Sigmoid colon (tissue), 7 donors: Measurements from ENCODE around the gene UBE3C. TPM values are rescaled to one million over a fixed set of nuclear protein-coding genes. Genes with fewer than 3 reads are reported as not detected.
"Not testable (repeated sequence)": the region's sequence is repeated elsewhere in the genome, so short reads cannot be mapped to it uniquely, and the experiment has no call there.

Experiments
- DNase-seq: peaks from one replicate; pipeline ENCODE4 v3.0.0-alpha.2; 2019
- H3K27ac ChIP-seq, 4 donors: fragments of 200-600 bp; sonication (generic); one replicate each; pipeline ENCODE4 v1.5.1; 2016 to 2019; ENCODE audit warnings: mild to moderate bottlenecking in 1 of 4
- H3K27me3 ChIP-seq, 3 donors: fragments of 200-600 bp; sonication (generic); one replicate each; pipeline ENCODE4 v1.5.1; 2019; ENCODE audit warnings: mild to moderate bottlenecking in 1 of 3
- H3K36me3 ChIP-seq, 4 donors: fragments of 200-600 bp; sonication (generic); one replicate each; pipeline ENCODE4 v1.5.1; 2016 to 2019
- H3K4me1 ChIP-seq, 4 donors: fragments of 200-600 bp; sonication (generic); one replicate each; pipeline ENCODE4 v1.5.1; 2017 to 2019
- H3K4me3 ChIP-seq, 4 donors: fragments of 200-600 bp; sonication (generic); one replicate each; pipeline ENCODE4 v1.5.1; 2017 to 2019; ENCODE audit warnings: mild to moderate bottlenecking in 2 of 4, moderate library complexity in 1 of 4
- H3K9me3 ChIP-seq, 4 donors: fragments of 200-600 bp in 3 of 4; sonication (generic) in 3 of 4; one replicate each; pipeline versions ENCODE4 v1.5.1 to v1.6.1; 2013 to 2019
- CTCF ChIP-seq, 4 experiments: fragments of 450-650 bp in 3 of 4; fragments of 200-600 bp in 1 of 4; IDR thresholded peaks; one replicate each; pipeline ENCODE4 v1.5.1; 2016 to 2019; ENCODE audit warnings: antibody characterized with exemption in 4 of 4, mild to moderate bottlenecking in 3 of 4, moderate library complexity in 2 of 4
- EP300 ChIP-seq, 4 donors: sonication (generic); formaldehyde crosslinking; IDR thresholded peaks; one replicate each; pipeline ENCODE4 v1.6.1; 2017; ENCODE audit warnings: antibody characterized with exemption in 4 of 4
- POLR2A ChIP-seq, 2 donors: fragments of 450-650 bp; IDR thresholded peaks; one replicate each; pipeline ENCODE4 v1.6.1; 2016; ENCODE audit warnings: antibody characterized with exemption in 2 of 2, mild to moderate bottlenecking in 2 of 2, moderate library complexity in 2 of 2
- POLR2AphosphoS5 ChIP-seq, 4 donors: sonication (generic); formaldehyde crosslinking; IDR thresholded peaks; one replicate each; pipeline ENCODE4 v1.6.1; 2017; ENCODE audit warnings: antibody characterized with exemption in 4 of 4
- WGBS, 2 donors: extraction: QIAGEN DNeasy Blood & Tissue Kit; methylation state at CpG; one replicate each; pipeline ENCODE4 v1.1.7; 2013; 5-methylcytosine and 5-hydroxymethylcytosine counted together
- intact Hi-C: fragments of 100-400 bp; cut with DNase I; formaldehyde crosslinking; loops from one replicate; pipeline ENCODE4 v1.15.1; 2023
- polyA plus RNA-seq, 3 donors: library from polyadenylated mRNA; stranded (reverse); fragments of 200-250 nt; gene quantifications; one replicate each; pipeline ENCODE4 v1.2.3, GENCODE V29; 2013
- total RNA-seq, 4 donors: library from RNA; depleted of rRNA; stranded (reverse); fragments of >200 nt; gene quantifications; one replicate each; pipeline ENCODE4 v1.1.0, GENCODE V29; 2016
- donor health status: healthy with polysubstance abuse.
- donor health status: Bipolar disorder and iron deficiency.
- donor health status: healthy.

The UBE3C gene
- total and polyA plus RNA-seq, 7 donors: 21.0 to 84.2 (median 55.7) TPM

DNA sequence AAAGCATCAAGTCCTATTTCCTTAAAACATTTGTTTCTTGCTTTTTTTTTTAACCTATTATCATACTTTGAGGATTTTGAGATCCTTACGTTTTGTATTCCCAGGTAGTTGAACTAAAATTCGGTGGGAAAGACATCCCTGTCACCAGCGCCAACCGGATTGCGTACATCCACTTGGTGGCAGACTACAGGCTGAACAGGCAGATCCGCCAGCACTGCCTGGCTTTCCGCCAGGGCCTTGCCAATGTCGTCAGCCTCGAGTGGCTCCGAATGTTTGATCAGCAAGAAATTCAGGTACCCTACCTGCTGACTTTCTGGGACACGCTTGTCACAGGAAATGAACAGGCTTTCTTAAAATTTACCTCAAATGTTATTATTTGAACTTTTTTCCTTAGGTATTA lies 115.1 kb downstream of the UBE3C start:
- 59 to 89% methylated on average over 11 of the region's 11 CpGs for WGBS, 2 donors
- intact Hi-C loops: no loop called here
- H3K4me1 ChIP-seq: no peaks in the 10 kb centered on the region
- TF ChIP-seq EP300 (IDR thresholded peaks at IDR 0.05) (no peak), POLR2AphosphoS5 (IDR thresholded peaks at IDR 0.05) (no peak), POLR2A (IDR thresholded peaks at IDR 0.05) (no peak)
- no peaks in the 10 kb centered on the region for H3K9me3 ChIP-seq
- H3K4me3 ChIP-seq: no peak overlapping the region
- no peak overlapping the region for H3K27ac ChIP-seq
- H3K36me3 ChIP-seq: peaks cover 5 to 77% (median 45%) of the 10 kb centered on the region in 4 donors
- no peak for DNase-seq
- no peaks in the 10 kb centered on the region for H3K27me3 ChIP-seq

DNA sequence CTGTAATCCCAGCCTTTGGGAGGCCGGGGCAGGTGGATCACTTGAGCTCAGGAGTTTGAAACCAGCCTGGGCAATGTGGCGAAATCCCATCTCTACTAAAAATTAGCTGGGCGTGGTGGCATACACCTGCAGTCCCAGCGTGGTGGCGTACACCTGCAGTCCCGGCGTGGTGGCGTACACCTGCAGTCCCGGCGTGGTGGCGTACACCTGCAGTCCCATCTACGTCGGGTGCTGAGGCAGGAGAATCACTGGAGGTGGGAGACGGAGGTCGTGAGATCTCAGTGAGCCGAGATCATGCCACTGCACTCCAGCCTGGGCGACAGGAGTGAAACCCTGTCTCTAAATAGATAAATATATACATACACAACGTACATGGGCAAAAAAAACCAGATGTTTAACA lies 116.1 kb downstream of the UBE3C start:
- DNase-seq, H3K4me3 ChIP-seq, H3K4me1 ChIP-seq, H3K9me3 ChIP-seq, H3K27ac ChIP-seq, H3K27me3 ChIP-seq, intact Hi-C loops: not testable (repeated sequence)
- WGBS, 2 donors: 88 to 91% methylated on average over 18 of the region's 18 CpGs
- peaks cover 8 to 77% (median 50%) of the 10 kb centered on the region in 4 donors for H3K36me3 ChIP-seq

GRCh38 chr7:157255201-157255606 lies 116.5 kb downstream of the UBE3C start:
- intact Hi-C loops: no loop called here
- 31 to 62% methylated on average over 5 of the region's 5 CpGs for WGBS, 2 donors

DNA sequence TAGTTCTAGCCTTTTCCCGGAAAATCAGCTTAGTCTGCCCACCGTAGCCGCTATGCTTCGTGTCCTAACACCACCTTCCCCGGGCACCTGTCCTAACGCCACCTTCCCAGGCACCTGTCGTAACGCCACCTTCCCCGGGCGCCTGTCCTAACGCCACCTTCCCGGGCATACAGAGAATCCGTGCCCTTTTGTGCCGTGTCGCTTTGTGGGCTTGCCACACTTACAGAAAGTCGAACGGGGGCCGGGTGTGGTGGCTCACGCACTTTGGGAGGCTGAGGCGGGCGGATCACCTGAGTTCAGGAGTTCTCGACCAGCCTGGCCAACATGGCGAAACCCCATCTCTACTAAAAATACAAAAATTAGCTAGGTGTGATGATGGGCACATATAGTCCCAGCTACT lies 124.4 kb downstream of the UBE3C start:
- H3K9me3 ChIP-seq: no peaks in the 10 kb centered on the region
- no peak overlapping the region for H3K4me3 ChIP-seq
- 97% methylated on average over 23 of the region's 23 CpGs for WGBS, 2 donors
- H3K27me3 ChIP-seq: no peaks in the 10 kb centered on the region
- no peak for TF ChIP-seq POLR2AphosphoS5 (IDR thresholded peaks at IDR 0.05)
- TF ChIP-seq EP300 (IDR thresholded peaks at IDR 0.05): no peak
- TF ChIP-seq POLR2A (IDR thresholded peaks at IDR 0.05): no peak
- TF ChIP-seq CTCF (IDR thresholded peaks at IDR 0.05): no peak
- H3K4me1 ChIP-seq: no peaks in the 10 kb centered on the region
- peaks cover 3 to 76% (median 44%) of the 10 kb centered on the region in 4 donors for H3K36me3 ChIP-seq
- intact Hi-C loops: no loop called here
- no peak overlapping the region for H3K27ac ChIP-seq
- DNase-seq: peak; percentile 46

More at GRCh38 chr7:157255201-157255606, 116.5 kb downstream of the UBE3C start:
- Histone ChIP-seq H3K36me3 (peaks cover 8 to 77% (median 52%) of the 10 kb centered on the region in 4 donors), H3K9me3 (no peaks in the 10 kb centered on the region), H3K27ac (no peak overlapping the region), H3K4me1 (no peaks in the 10 kb centered on the region), H3K4me3 (no peak overlapping the region), H3K27me3 (no peaks in the 10 kb centered on the region)
- TF ChIP-seq POLR2A (IDR thresholded peaks at IDR 0.05): no peak
- DNase-seq: no peak

DNA sequence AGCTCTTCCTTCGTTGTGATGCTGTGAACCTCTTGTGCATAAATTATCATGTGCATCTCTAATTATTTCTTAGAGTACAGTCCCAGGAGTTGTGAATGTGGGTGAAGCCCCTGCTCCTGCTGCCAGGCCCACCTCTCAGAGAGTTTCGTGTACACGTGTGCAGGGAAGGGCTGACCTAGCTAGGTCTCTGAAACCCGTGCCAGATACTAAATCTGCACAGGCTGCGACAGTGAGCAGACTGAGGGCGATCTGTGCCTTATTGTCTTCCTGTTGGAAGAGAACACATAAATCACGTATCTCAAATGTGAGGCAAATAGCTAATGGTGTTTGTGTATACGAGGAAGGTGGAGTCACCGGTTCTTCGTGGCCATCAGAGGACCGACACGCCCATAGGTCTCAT lies 126.3 kb downstream of the UBE3C start:
- H3K27ac ChIP-seq: no peak overlapping the region
- 93 to 96% methylated on average over 12 of the region's 12 CpGs for WGBS, 2 donors
- DNase-seq: peak; percentile 15

DNA sequence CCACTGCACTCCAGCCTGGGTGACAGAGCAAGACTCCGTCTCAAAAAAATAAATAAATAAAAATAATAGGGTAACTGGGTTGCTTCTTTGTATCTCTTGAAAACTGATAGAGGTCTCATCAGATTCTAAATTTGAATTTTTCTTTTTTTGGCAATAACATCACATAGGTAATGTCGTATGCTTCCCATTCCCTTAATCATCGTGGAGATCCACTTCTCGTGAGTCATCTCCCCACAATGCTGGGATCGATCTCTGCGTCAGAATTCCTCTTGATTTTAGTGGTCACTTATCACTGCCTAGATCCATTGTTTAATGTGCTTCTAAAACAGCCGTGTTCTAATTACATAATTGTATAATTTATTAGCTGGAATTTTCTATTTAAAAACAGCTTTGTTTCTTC lies 127.5 kb downstream of the UBE3C start:
- 94 to 95% methylated on average over 7 of the region's 7 CpGs for WGBS, 2 donors
- Histone ChIP-seq H3K36me3 (peaks cover 0 to 74% (median 33%) of the 10 kb centered on the region in 4 donors), H3K27me3 (no peaks in the 10 kb centered on the region), H3K4me1 (no peaks in the 10 kb centered on the region), H3K27ac (no peak overlapping the region), H3K9me3 (no peaks in the 10 kb centered on the region), H3K4me3 (no peak overlapping the region)
- DNase-seq: no peak
- intact Hi-C loops: no loop called here
- TF ChIP-seq POLR2AphosphoS5 (IDR thresholded peaks at IDR 0.05): no peak

More for the DNA sequence above, 126.3 kb downstream of the UBE3C start:
- Histone ChIP-seq H3K9me3 (no peaks in the 10 kb centered on the region), H3K36me3 (peaks cover 0 to 76% (median 31%) of the 10 kb centered on the region in 4 donors), H3K4me1 (no peaks in the 10 kb centered on the region), H3K27me3 (no peaks in the 10 kb centered on the region), H3K4me3 (no peak overlapping the region)
- TF ChIP-seq CTCF (IDR thresholded peaks at IDR 0.05) (no peak), POLR2AphosphoS5 (IDR thresholded peaks at IDR 0.05) (no peak), EP300 (IDR thresholded peaks at IDR 0.05) (no peak), POLR2A (IDR thresholded peaks at IDR 0.05) (no peak)
- intact Hi-C loops: no loop called here

GRCh38 chr7:157267516-157267915 lies 128.8 kb downstream of the UBE3C start:
- Histone ChIP-seq H3K36me3 (peaks cover 0 to 74% (median 33%) of the 10 kb centered on the region in 4 donors), H3K27ac (no peak overlapping the region), H3K4me1 (peaks cover 0 to 12% (median 11%) of the 10 kb centered on the region in 4 donors), H3K4me3 (no peak overlapping the region), H3K27me3 (no peaks in the 10 kb centered on the region), H3K9me3 (no peaks in the 10 kb centered on the region)
- intact Hi-C loops: no loop called here
- TF ChIP-seq CTCF (IDR thresholded peaks at IDR 0.05) (no peak), POLR2A (IDR thresholded peaks at IDR 0.05) (no peak), POLR2AphosphoS5 (IDR thresholded peaks at IDR 0.05) (no peak), EP300 (IDR thresholded peaks at IDR 0.05) (no peak)
- 94 to 95% methylated on average over 13 of the region's 13 CpGs for WGBS, 2 donors
- DNase-seq: peak; percentile 45
